ENCODE measurements around the gene AP3B1.
A peak's percentile ranks its signal among the peaks of the same experiment; 100 is the strongest.
"Not testable (repeated sequence)": the region's sequence is repeated elsewhere in the genome, so short reads cannot be mapped to it uniquely, and the experiment has no call there.

Gene AP3B1

DNA sequence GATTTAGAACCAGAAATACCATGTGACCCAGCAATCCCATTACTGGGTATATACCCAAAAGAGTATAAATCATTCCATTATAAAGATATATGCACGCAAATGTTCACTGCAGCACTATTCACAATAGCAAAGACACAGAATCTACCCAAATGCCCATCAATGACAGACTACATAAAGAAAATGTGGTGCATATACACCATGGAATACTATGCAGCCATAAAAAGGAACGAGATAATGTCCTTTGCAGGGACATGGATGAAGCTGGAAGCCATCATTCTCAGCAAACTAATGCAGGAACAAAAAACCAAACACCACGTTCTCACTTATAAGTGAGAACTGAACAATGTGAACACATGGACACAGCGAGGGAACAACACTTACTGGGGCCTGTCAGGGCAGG, 105.8 kb downstream of the AP3B1 start:
- H2BK5ac ChIP-seq (ENCODE audit: low read depth, low read length, poor library complexity); H3K4me2 ChIP-seq (ENCODE audit: low read length); H3K27me3 ChIP-seq (ENCODE audit: insufficient read depth, low read length); H3K4ac ChIP-seq (ENCODE audit: low read depth, low read length); H2BK120ac ChIP-seq (ENCODE audit: insufficient read depth, low read length, poor library complexity); H4K91ac ChIP-seq (ENCODE audit: low read depth, low read length); H4K8ac ChIP-seq (ENCODE audit: low read depth, low read length); DNase-seq; H3K27ac ChIP-seq (ENCODE audit: low read depth, low read length); H3K79me2 ChIP-seq (ENCODE audit: control insufficient read depth, insufficient read depth, low read length, poor library complexity); H2AFZ ChIP-seq (ENCODE audit: insufficient read depth, low read length, poor library complexity); H3K79me1 ChIP-seq (ENCODE audit: low read length); H2AK5ac ChIP-seq (ENCODE audit: low read length); H4K12ac ChIP-seq (ENCODE audit: low read depth, low read length); H2BK12ac ChIP-seq (ENCODE audit: low read length); H3K36me3 ChIP-seq (ENCODE audit: control insufficient read depth in 1 of 2, insufficient read depth in 2 of 2, low read length in 2 of 2); H3K9me3 ChIP-seq (ENCODE audit: insufficient read depth, low read depth, low read length); H3K9ac ChIP-seq (ENCODE audit: low read length); H3K4me1 ChIP-seq (ENCODE audit: control insufficient read depth in 1 of 2, insufficient read depth in 2 of 2, low read length in 2 of 2); H3K23ac ChIP-seq (ENCODE audit: low read length); H3K4me3 ChIP-seq (ENCODE audit: low read depth, low read length); H3K14ac ChIP-seq (ENCODE audit: low read length): not testable (repeated sequence)
- H3K18ac ChIP-seq (ENCODE audit: low read length) = peak overlapping the region; percentile 78
- WGBS (ENCODE audit: extremely low coverage, insufficient coverage, insufficient read length) = no CpG with 5 or more reads among the region's 4 CpGs

DNA sequence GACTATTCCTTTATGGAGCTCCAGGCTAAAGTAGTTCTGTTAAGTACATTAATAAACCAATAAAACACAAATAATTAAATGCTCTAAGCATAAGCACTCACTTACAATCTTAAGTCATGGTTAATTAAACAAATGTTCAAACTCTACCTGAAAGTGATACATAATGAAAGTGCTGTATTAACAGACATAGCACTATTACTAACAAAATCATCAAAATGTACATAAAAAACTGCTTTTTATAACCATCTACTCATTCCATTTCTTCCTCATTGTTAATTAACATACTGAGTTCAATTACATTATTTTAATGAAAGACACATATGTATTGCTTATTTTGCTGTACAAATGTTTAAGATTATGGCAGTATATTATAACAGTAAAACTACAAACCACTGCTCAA, 107.3 kb downstream of the AP3B1 start:
- H3K4me3 ChIP-seq (ENCODE audit: low read depth, low read length) = no peak overlapping the region
- no peak overlapping the region for H3K4ac ChIP-seq (ENCODE audit: low read depth, low read length)
- H3K79me1 ChIP-seq (ENCODE audit: low read length) = no peaks in the 10 kb centered on the region
- no peaks in the 10 kb centered on the region for H3K4me1 ChIP-seq (ENCODE audit: control insufficient read depth in 1 of 2, insufficient read depth in 2 of 2, low read length in 2 of 2)
- no peaks in the 10 kb centered on the region for H3K9me3 ChIP-seq (ENCODE audit: insufficient read depth, low read depth, low read length)
- H2AFZ ChIP-seq (ENCODE audit: insufficient read depth, low read length, poor library complexity) = no peak overlapping the region
- H4K91ac ChIP-seq (ENCODE audit: low read depth, low read length) = no peak overlapping the region
- H3K23ac ChIP-seq (ENCODE audit: low read length) = no peak overlapping the region
- H3K36me3 ChIP-seq (ENCODE audit: control insufficient read depth in 1 of 2, insufficient read depth in 2 of 2, low read length in 2 of 2) = no peaks in the 10 kb centered on the region
- H3K27me3 ChIP-seq (ENCODE audit: insufficient read depth, low read length) = no peaks in the 10 kb centered on the region
- no peak for DNase-seq
- H4K8ac ChIP-seq (ENCODE audit: low read depth, low read length) = no peak overlapping the region
- H2BK12ac ChIP-seq (ENCODE audit: low read length) = no peak overlapping the region
- no peak overlapping the region for H2BK5ac ChIP-seq (ENCODE audit: low read depth, low read length, poor library complexity)
- no peak overlapping the region for H3K27ac ChIP-seq (ENCODE audit: low read depth, low read length)
- no peak overlapping the region for H3K4me2 ChIP-seq (ENCODE audit: low read length)
- no peak overlapping the region for H3K18ac ChIP-seq (ENCODE audit: low read length)
- no peak overlapping the region for H4K12ac ChIP-seq (ENCODE audit: low read depth, low read length)
- H3K9ac ChIP-seq (ENCODE audit: low read length) = no peak overlapping the region
- H2AK5ac ChIP-seq (ENCODE audit: low read length) = no peak overlapping the region
- H3K14ac ChIP-seq (ENCODE audit: low read length) = no peak overlapping the region
- H2BK120ac ChIP-seq (ENCODE audit: insufficient read depth, low read length, poor library complexity) = no peak overlapping the region
- no peaks in the 10 kb centered on the region for H3K79me2 ChIP-seq (ENCODE audit: control insufficient read depth, insufficient read depth, low read length, poor library complexity)

DNA sequence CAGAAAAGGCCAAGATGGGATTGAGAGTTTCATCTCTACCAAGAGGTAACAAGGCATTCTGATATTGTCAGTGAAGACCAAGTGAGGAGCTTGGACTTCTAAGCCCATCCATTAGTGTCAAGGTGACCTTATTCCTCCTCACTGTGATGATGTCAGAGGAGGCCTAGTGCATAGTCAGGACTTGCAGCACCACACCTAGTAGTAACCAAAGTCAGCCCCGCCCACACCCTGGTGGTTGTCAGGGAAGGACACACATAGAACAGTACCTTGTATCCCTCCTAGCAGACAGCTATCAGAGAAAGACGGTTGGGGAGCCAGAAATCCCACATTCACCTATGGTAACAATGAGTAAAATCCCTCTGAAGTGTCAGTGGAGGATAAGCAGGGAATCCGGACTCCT, 111.7 kb downstream of the AP3B1 start:
- H3K27me3 ChIP-seq (ENCODE audit: insufficient read depth, low read length) = no peaks in the 10 kb centered on the region
- no peak overlapping the region for H3K27ac ChIP-seq (ENCODE audit: low read depth, low read length)
- no peak overlapping the region for H3K4ac ChIP-seq (ENCODE audit: low read depth, low read length)
- no peak overlapping the region for H3K4me3 ChIP-seq (ENCODE audit: low read depth, low read length)
- peaks cover 0 to 2% of the 10 kb centered on the region in 2 experiments for H3K36me3 ChIP-seq (ENCODE audit: control insufficient read depth in 1 of 2, insufficient read depth in 2 of 2, low read length in 2 of 2)
- no peak overlapping the region for H2BK5ac ChIP-seq (ENCODE audit: low read depth, low read length, poor library complexity)
- no peak overlapping the region for H3K18ac ChIP-seq (ENCODE audit: low read length)
- DNase-seq = no peak
- H3K79me2 ChIP-seq (ENCODE audit: control insufficient read depth, insufficient read depth, low read length, poor library complexity) = no peaks in the 10 kb centered on the region
- no peak overlapping the region for H2BK12ac ChIP-seq (ENCODE audit: low read length)
- no peak overlapping the region for H4K12ac ChIP-seq (ENCODE audit: low read depth, low read length)
- WGBS (ENCODE audit: extremely low coverage, insufficient coverage, insufficient read length) = no CpG with 5 or more reads among the region's 3 CpGs
- no peak overlapping the region for H4K91ac ChIP-seq (ENCODE audit: low read depth, low read length)
- no peak overlapping the region for H3K9ac ChIP-seq (ENCODE audit: low read length)
- no peak overlapping the region for H2AFZ ChIP-seq (ENCODE audit: insufficient read depth, low read length, poor library complexity)
- no peak overlapping the region for H2BK120ac ChIP-seq (ENCODE audit: insufficient read depth, low read length, poor library complexity)
- no peaks in the 10 kb centered on the region for H3K79me1 ChIP-seq (ENCODE audit: low read length)
- no peak overlapping the region for H3K4me2 ChIP-seq (ENCODE audit: low read length)
- H3K9me3 ChIP-seq (ENCODE audit: insufficient read depth, low read depth, low read length) = no peaks in the 10 kb centered on the region
- no peak overlapping the region for H3K14ac ChIP-seq (ENCODE audit: low read length)
- no peak overlapping the region for H4K8ac ChIP-seq (ENCODE audit: low read depth, low read length)
- H3K4me1 ChIP-seq (ENCODE audit: control insufficient read depth in 1 of 2, insufficient read depth in 2 of 2, low read length in 2 of 2) = no peaks in the 10 kb centered on the region
- H2AK5ac ChIP-seq (ENCODE audit: low read length) = no peak overlapping the region
- no peak overlapping the region for H3K23ac ChIP-seq (ENCODE audit: low read length)

DNA sequence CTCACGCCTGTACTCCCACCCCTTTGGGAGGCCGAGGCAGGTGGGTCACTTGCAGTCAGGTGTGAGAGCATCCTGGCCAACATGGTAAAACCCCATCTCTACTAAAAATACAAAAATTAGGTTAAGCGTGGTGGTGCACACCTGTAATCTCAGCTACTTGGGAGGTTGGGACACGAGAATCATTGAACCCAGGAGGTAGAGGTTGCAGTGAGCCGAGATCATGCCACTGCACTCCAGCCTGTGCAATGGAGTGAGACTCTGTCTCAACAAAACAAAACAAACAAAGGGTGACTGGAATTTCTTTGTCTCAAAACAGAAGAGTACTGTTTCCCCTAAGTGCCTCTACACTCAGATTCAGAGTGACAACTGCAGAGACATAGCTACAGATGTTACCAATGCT, 116.1 kb downstream of the AP3B1 start:
- Histone ChIP-seq H4K12ac (ENCODE audit: low read depth, low read length) (no peak overlapping the region), H4K91ac (ENCODE audit: low read depth, low read length) (no peak overlapping the region), H3K36me3 (ENCODE audit: control insufficient read depth in 1 of 2, insufficient read depth in 2 of 2, low read length in 2 of 2) (peaks cover 9 to 14% of the 10 kb centered on the region in 2 experiments)

More for the DNA sequence above, 116.1 kb downstream of the AP3B1 start:
- Histone ChIP-seq H2BK5ac (ENCODE audit: low read depth, low read length, poor library complexity) (no peak overlapping the region), H4K8ac (ENCODE audit: low read depth, low read length) (no peak overlapping the region), H3K14ac (ENCODE audit: low read length) (no peak overlapping the region), H3K4ac (ENCODE audit: low read depth, low read length) (no peak overlapping the region), H3K4me1 (ENCODE audit: control insufficient read depth in 1 of 2, insufficient read depth in 2 of 2, low read length in 2 of 2) (no peaks in the 10 kb centered on the region), H3K18ac (ENCODE audit: low read length) (no peak overlapping the region), H3K27ac (ENCODE audit: low read depth, low read length) (no peak overlapping the region), H3K9ac (ENCODE audit: low read length) (no peak overlapping the region), H2AK5ac (ENCODE audit: low read length) (no peak overlapping the region), H3K4me2 (ENCODE audit: low read length) (no peak overlapping the region), H3K4me3 (ENCODE audit: low read depth, low read length) (no peak overlapping the region), H3K9me3 (ENCODE audit: insufficient read depth, low read depth, low read length) (peaks cover 5% of the 10 kb centered on the region), H3K23ac (ENCODE audit: low read length) (no peak overlapping the region), H2BK12ac (ENCODE audit: low read length) (no peak overlapping the region), H3K27me3 (ENCODE audit: insufficient read depth, low read length) (no peaks in the 10 kb centered on the region), H3K79me1 (ENCODE audit: low read length) (no peaks in the 10 kb centered on the region), H3K79me2 (ENCODE audit: control insufficient read depth, insufficient read depth, low read length, poor library complexity) (no peaks in the 10 kb centered on the region), H2AFZ (ENCODE audit: insufficient read depth, low read length, poor library complexity) (no peak overlapping the region), H2BK120ac (ENCODE audit: insufficient read depth, low read length, poor library complexity) (no peak overlapping the region)
- no peak for DNase-seq
- no CpG with 5 or more reads among the region's 5 CpGs for WGBS (ENCODE audit: extremely low coverage, insufficient coverage, insufficient read length)
